GM12872 (cell line): ENCODE results near the gene PSMD10.

Experiments used
- CTCF ChIP-seq: IDR thresholded peaks from 3 replicates; pipeline ENCODE4 v1.5.1; 2011; ENCODE audit warnings: low read depth, mild to moderate bottlenecking, low read length, moderate library complexity; ENCODE audit not compliant: insufficient read depth

Gene PSMD10

DNA sequence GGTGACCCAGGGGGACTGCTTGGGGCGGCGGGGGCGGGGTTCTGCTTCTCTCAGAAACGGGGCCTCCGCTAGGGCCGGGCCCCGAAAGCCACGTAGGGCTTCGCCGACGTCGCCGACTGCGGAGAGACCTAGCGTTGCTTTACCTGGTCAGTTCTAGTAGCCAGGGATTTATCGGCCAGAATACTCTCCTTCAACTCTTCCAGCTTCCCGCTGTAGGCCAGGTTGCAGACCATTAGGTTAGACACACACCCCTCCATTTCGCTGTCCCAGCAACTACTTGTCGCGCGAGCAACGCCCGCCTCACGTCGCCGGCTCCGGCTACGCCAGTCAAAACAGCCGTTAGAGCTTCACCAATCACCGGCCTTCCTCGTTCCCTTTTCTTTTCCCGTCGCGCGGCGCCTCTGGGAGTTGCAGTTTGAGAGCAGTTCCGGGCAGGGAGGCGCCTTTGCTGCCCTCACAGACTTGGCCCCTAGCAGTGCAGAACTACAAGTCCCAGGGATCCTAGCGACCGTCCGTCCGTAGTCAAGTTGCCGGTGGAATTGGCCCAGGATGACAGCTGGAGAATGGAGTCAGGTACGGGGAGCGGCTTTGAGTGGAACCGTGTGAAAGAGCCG is at the start of gene PSMD10, which contains the start of gene ATG4A:
PSMD10 (minus strand) TSS at position 279 of the 614 bp plus-strand sequence; CDS start at position 257, 22 bp downstream.
ATG4A (plus strand) TSS at position 515 of the 614 bp plus-strand sequence; CDS start at position 564, 49 bp downstream.
- TF ChIP-seq CTCF = no peak

- peak; percentile 48; the same call in 2 of the 3 replicates for TF ChIP-seq CTCF
Observed at GRCh38 chrX:108138814-108139702, 47.7 kb upstream of the PSMD10 start.

DNA sequence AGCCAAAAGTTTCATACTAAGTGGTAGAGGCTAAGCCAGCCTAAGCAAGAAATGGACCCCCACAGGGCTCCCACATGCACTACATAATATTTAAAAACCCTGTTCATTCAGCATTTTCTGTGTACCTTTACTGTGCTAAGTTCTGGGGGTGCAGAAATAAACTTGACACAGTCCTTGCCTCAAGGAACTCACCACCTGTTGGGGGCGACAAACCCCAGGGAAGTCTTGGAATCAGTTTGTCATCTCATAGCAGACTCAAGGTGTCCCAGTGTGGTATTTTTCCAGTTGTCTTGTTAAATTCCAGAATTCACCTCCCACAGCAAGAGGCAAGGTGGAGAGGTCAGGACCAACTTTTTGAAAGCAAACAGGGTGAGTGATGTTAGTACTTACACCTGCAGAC is 43.4 kb upstream of the PSMD10 start:
- TF ChIP-seq CTCF = no peak

- TF ChIP-seq CTCF = no peak
Observed at GRCh38 chrX:108132876-108133275, 41.5 kb upstream of the PSMD10 start.

GRCh38 chrX:108132034-108132433 is 40.7 kb upstream of the PSMD10 start:
- TF ChIP-seq CTCF = no peak

DNA sequence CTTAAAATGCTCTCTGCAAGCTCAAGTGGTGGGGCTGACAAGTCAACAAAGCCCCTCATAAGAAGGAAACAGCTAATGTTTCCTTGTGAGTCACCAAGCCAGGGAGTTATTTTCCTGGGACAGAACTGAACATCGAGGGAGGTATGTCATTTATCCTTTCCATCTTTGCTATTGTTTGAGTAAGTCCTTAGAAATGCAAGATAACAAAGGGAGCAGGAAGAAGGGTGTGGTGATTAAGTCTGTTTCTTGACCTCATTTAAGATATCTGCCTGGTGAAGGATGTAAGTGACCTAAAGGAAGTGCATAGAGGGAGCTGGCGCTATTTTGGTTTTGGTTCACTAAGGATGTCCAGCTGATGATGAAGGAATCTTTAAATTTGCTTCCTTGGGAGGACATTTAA is 40.1 kb upstream of the PSMD10 start:
- no peak for TF ChIP-seq CTCF

GRCh38 chrX:108130889-108131288 is 39.5 kb upstream of the PSMD10 start:
- no peak for TF ChIP-seq CTCF
